Neural progenitor cell (in vitro differentiated cells): ENCODE measurements around the gene ACAP2. TPM values are rescaled to one million over a fixed set of nuclear protein-coding genes. Genes with fewer than 3 reads are reported as not detected.

Source experiments
- DNase-seq: peaks from one replicate; pipeline ENCODE4 v3.0.0-alpha.2; 2016; ENCODE audit warnings: low spot score
- H2AFZ ChIP-seq: fragments of 200-600 bp; sonication (generic); replicated peaks from 2 replicates; pipeline ENCODE4 v1.6.1; 2016; ENCODE audit warnings: antibody characterized with exemption
- H3F3A ChIP-seq: fragments of 200-600 bp; sonication (generic); 2 replicates; pipeline ENCODE4 v1.6.1; 2016; ENCODE audit warnings: antibody characterized with exemption, low read depth
- H3K27ac ChIP-seq: fragments of 200-600 bp; sonication (generic); 2 replicates; pipeline ENCODE4 v1.5.1; 2016; ENCODE audit warnings: mild to moderate bottlenecking
- H3K27me3 ChIP-seq: fragments of 200-600 bp; sonication (generic); 2 replicates; pipeline ENCODE4 v1.6.1; 2016; ENCODE audit warnings: mild to moderate bottlenecking, moderate library complexity
- H3K36me3 ChIP-seq: fragments of 200-600 bp; sonication (generic); 2 replicates; pipeline ENCODE4 v1.5.1; 2016
- H3K4me1 ChIP-seq: fragments of 200-600 bp; sonication (generic); 2 replicates; pipeline ENCODE4 v1.6.1; 2016; ENCODE audit warnings: mixed run types
- H3K4me2 ChIP-seq: fragments of 200-600 bp; sonication (generic); 2 replicates; pipeline ENCODE4 v1.6.1; 2016
- H3K4me3 ChIP-seq: fragments of 200-600 bp; sonication (generic); 2 replicates; pipeline ENCODE4 v1.5.1; 2016
- H3K79me2 ChIP-seq: fragments of 200-600 bp; sonication (generic); 2 replicates; pipeline ENCODE4 v1.6.1; 2016; ENCODE audit warnings: low read depth
- H3K9ac ChIP-seq: fragments of 200-600 bp; sonication (generic); 2 replicates; pipeline ENCODE4 v1.6.1; 2016
- H3K9me3 ChIP-seq: fragments of 200-600 bp; sonication (generic); 2 replicates; pipeline ENCODE4 v1.5.1; 2016; ENCODE audit warnings: low read depth
- H4K20me1 ChIP-seq: fragments of 200-600 bp; sonication (generic); 2 replicates; pipeline ENCODE4 v1.6.1; 2016; ENCODE audit warnings: low read depth
- H3K27ac Mint-ChIP-seq: 3 replicates; pipeline ENCODE4 v1.8.0; 2021; ENCODE audit warnings: mixed read lengths
- H3K27me3 Mint-ChIP-seq: 2 replicates; pipeline ENCODE4 v1.8.0; 2022; ENCODE audit warnings: low read depth, mild to moderate bottlenecking, inconsistent platforms, moderate library complexity, mixed read lengths; ENCODE audit not compliant: insufficient read depth
- H3K36me3 Mint-ChIP-seq: 3 replicates; pipeline ENCODE4 v1.8.0; 2021; ENCODE audit warnings: mixed read lengths
- H3K4me1 Mint-ChIP-seq: 3 replicates; pipeline ENCODE4 v1.8.0; 2021; ENCODE audit warnings: mixed read lengths
- H3K4me3 Mint-ChIP-seq: 3 replicates; pipeline ENCODE4 v1.8.0; 2021; ENCODE audit warnings: mild to moderate bottlenecking, moderate library complexity, mixed read lengths
- H3K9me3 Mint-ChIP-seq: 3 replicates; pipeline ENCODE4 v1.8.0; 2020; ENCODE audit warnings: mixed read lengths
- CTCF ChIP-seq: fragments of 200-600 bp; sonication (generic); IDR thresholded peaks from 2 replicates; pipeline ENCODE4 v1.5.1; 2017; ENCODE audit warnings: antibody characterized with exemption, mild to moderate bottlenecking
- EZH2 ChIP-seq: fragments of 200-600 bp; sonication (generic); IDR thresholded peaks from 2 replicates; pipeline ENCODE4 v1.6.1; 2017; ENCODE audit warnings: antibody characterized with exemption, mild to moderate bottlenecking, moderate library complexity
- EZH2phosphoT487 ChIP-seq: fragments of 200-600 bp; sonication (generic); IDR thresholded peaks from 2 replicates; pipeline ENCODE4 v1.6.1; 2017; ENCODE audit warnings: antibody characterized with exemption
- total RNA-seq: library from RNA; depleted of rRNA; stranded (reverse); fragments of >200 nt; gene quantifications from 2 replicates; pipeline ENCODE4 v1.2.3, GENCODE V29; 2015; ENCODE audit warnings: low replicate concordance

ACAP2 gene
- total RNA-seq, 1 donor from 2014 or later = 68.4 TPM

DNA sequence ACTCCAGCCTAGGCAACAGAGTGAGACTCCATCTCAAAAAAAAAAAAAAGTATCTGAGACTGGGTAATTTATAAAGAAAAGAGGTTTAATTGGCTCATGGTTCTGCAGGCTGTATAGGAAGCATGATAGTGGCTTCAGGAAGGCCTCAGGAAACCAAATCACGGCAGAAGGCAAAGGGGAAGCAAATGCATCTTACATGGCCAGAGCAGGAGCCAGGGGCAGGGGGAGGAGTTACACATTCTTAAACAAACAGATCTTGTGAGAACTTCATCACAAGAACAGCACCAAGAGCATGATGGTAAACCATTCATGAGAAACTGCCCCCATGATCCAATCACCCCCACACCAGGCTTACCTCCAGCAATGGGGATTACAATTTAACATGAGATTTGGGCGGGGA is 37.2 kb downstream of the ACAP2 start:
- Mint-ChIP-seq H3K36me3 (peaks cover 15% of the 10 kb centered on the region), H3K27me3 (peaks cover 2% of the 10 kb centered on the region), H3K9me3 (peaks cover 15% of the 10 kb centered on the region), H3K4me1 (no peaks in the 10 kb centered on the region), H3K27ac (no peak overlapping the region), H3K4me3 (no peak overlapping the region)
- Histone ChIP-seq H3K4me3 (no peak overlapping the region), H3K79me2 (peaks cover 84% of the 10 kb centered on the region), H3K27ac (no peak overlapping the region), H3K9ac (no peak overlapping the region), H3K27me3 (no peaks in the 10 kb centered on the region), H3K36me3 (no peaks in the 10 kb centered on the region), H4K20me1 (peaks cover 11% of the 10 kb centered on the region), H3K4me1 (no peaks in the 10 kb centered on the region), H3K9me3 (no peaks in the 10 kb centered on the region), H3K4me2 (no peak overlapping the region), H2AFZ (no peak overlapping the region), H3F3A (no peaks in the 10 kb centered on the region)
- DNase-seq = no peak
- TF ChIP-seq CTCF (no peak), EZH2phosphoT487 (no peak), EZH2 (no peak)

- no peak for TF ChIP-seq EZH2phosphoT487
- TF ChIP-seq EZH2 = no peak
- TF ChIP-seq CTCF = no peak
- peaks cover 10% of the 10 kb centered on the region for H4K20me1 ChIP-seq
- H3K79me2 ChIP-seq = peaks cover 90% of the 10 kb centered on the region
- Mint-ChIP-seq H3K9me3 (peaks cover 6% of the 10 kb centered on the region), H3K27ac (no peak overlapping the region), H3K36me3 (peaks cover 5% of the 10 kb centered on the region), H3K27me3 (peaks cover 2% of the 10 kb centered on the region), H3K4me1 (no peaks in the 10 kb centered on the region), H3K4me3 (no peak overlapping the region)
- H3K27me3 ChIP-seq = no peaks in the 10 kb centered on the region
- H3K36me3 ChIP-seq = no peaks in the 10 kb centered on the region
- peaks cover 1% of the 10 kb centered on the region for H3K4me1 ChIP-seq
- H3K9me3 ChIP-seq = no peaks in the 10 kb centered on the region
- H2AFZ ChIP-seq = no peak overlapping the region
- no peak overlapping the region for H3K27ac ChIP-seq
- H3K4me3 ChIP-seq = no peak overlapping the region
- H3K9ac ChIP-seq = no peak overlapping the region
- H3F3A ChIP-seq = no peaks in the 10 kb centered on the region
- no peak for DNase-seq
- H3K4me2 ChIP-seq = no peak overlapping the region
Observed at GRCh38 chr3:195403841-195404408, 38.9 kb downstream of the ACAP2 start.

- Histone ChIP-seq H3K4me3 (no peak overlapping the region), H3K79me2 (peaks cover 88% of the 10 kb centered on the region), H3K4me2 (no peak overlapping the region), H3K27me3 (no peaks in the 10 kb centered on the region), H3K36me3 (no peaks in the 10 kb centered on the region), H3K9ac (no peak overlapping the region), H3F3A (no peaks in the 10 kb centered on the region), H4K20me1 (peaks cover 10% of the 10 kb centered on the region), H2AFZ (no peak overlapping the region), H3K27ac (no peak overlapping the region), H3K4me1 (peaks cover 4% of the 10 kb centered on the region), H3K9me3 (no peaks in the 10 kb centered on the region)
- Mint-ChIP-seq H3K4me1 (no peaks in the 10 kb centered on the region), H3K27me3 (peaks cover 2% of the 10 kb centered on the region), H3K9me3 (no peaks in the 10 kb centered on the region), H3K36me3 (peaks cover 2% of the 10 kb centered on the region), H3K27ac (no peak overlapping the region), H3K4me3 (no peak overlapping the region)
- no peak for DNase-seq
- TF ChIP-seq CTCF (no peak), EZH2 (no peak), EZH2phosphoT487 (no peak)
Observed at GRCh38 chr3:195403244-195403643, 39.6 kb downstream of the ACAP2 start.
